Muscle of leg (tissue), 11 donors: Measurements from ENCODE around the gene CARHSP1. TPM values are rescaled to one million over a fixed set of nuclear protein-coding genes. Genes with fewer than 3 reads are reported as not detected.

Experiments used
- DNase-seq: peaks from one replicate; pipeline ENCODE4 v3.0.0; 2013
- H3K27ac ChIP-seq: one replicate; pipeline ENCODE4 v1.5.1; 2013; ENCODE audit warnings: mild to moderate bottlenecking, low read length, control low read depth
- H3K27me3 ChIP-seq: one replicate; pipeline ENCODE4 v1.6.1; 2013; ENCODE audit warnings: low read length; ENCODE audit not compliant: control insufficient read depth, insufficient read depth
- H3K36me3 ChIP-seq: one replicate; pipeline ENCODE4 v1.6.1; 2013; ENCODE audit warnings: low read length; ENCODE audit not compliant: control insufficient read depth, insufficient read depth
- H3K4me1 ChIP-seq: one replicate; pipeline ENCODE4 v1.6.1; 2013; ENCODE audit warnings: low read length; ENCODE audit not compliant: control insufficient read depth, insufficient read depth
- H3K4me3 ChIP-seq: one replicate; pipeline ENCODE4 v1.5.1; 2013; ENCODE audit warnings: low read length, control low read depth
- H3K9me3 ChIP-seq: replicated peaks from 2 replicates; pipeline ENCODE4 v1.6.1; 2013; ENCODE audit warnings: low read depth, low read length; ENCODE audit not compliant: control insufficient read depth
- WGBS: methylation state at CpG from one replicate; pipeline ENCODE4 v1.1.5; 2013; ENCODE audit warnings: missing lambda C conversion rate; ENCODE audit not compliant: insufficient coverage; 5-methylcytosine and 5-hydroxymethylcytosine counted together
- polyA plus RNA-seq, 8 donors: library from polyadenylated mRNA; unstranded; fragments of 120-200 nt; gene quantifications; one replicate each; pipeline versions ENCODE4 v1.2.1 to v1.2.3, GENCODE V29; 2013; ENCODE audit warnings: inconsistent platforms in 1 of 8, low replicate concordance in 1 of 8; ENCODE audit not compliant: insufficient read length in 8 of 8, insufficient read depth in 1 of 8
- total RNA-seq: library from RNA; stranded (reverse); fragments of 120-200 nt; gene quantifications from one replicate; pipeline ENCODE4 v1.2.4, GENCODE V29; 2013

CARHSP1 gene
- total and polyA plus RNA-seq, 9 donors: 100 to 151 (median 134) TPM

DNA sequence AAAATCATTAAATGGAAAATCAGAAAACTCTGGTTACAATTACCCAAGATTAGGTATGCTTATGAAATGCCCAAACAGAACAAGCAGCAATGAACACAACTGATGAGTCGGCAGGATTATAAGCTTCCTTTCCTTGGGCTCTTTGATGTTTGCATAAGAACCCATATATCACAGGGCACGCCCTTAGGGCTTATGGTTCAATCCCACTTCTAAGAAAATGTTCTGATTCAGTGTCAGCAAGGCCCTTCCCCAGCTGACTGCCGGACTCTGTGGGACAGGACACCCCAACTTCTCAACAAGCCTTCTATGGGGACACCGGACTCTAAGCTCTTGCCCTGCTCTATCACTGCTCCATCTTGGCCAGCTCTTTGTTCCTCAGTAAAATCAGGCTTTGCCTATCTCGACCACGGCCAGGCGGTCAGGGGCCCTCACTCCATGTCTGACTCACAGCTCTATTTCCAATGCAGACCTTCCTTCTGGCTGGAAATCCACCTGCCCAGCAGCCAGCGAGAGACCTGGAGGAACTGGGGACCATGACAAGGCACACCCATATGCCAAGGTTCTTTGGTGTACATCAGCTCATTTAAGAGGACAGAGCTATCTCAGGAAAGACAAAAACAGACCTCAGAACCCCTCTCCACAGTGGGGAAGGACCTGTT, 40.1 kb upstream of the CARHSP1 start:
- H3K36me3 ChIP-seq: peaks cover 67% of the 10 kb centered on the region

DNA sequence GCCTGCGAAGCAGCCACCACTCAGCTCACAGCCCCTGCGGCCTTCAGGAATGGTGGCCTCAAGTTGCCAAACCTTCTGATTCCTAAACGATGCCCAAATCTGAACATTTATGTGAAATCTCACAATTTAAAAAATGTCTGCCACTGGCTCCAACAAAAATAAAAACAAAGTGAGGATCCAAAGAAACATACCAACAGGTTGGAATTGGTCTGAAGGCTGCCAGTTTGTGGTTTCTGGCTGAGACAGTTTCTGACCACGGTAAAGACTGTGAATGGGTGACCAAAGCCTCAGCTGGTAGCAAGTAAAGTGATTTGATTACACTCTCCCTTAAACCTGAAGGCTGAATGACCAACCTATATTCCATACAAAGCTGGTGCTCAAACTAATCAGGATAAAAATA, 38.3 kb upstream of the CARHSP1 start:
- no peaks in the 10 kb centered on the region for H3K27me3 ChIP-seq
- H3K4me1 ChIP-seq: no peaks in the 10 kb centered on the region
- no peak overlapping the region for H3K27ac ChIP-seq
- H3K36me3 ChIP-seq: peaks cover 80% of the 10 kb centered on the region
- H3K9me3 ChIP-seq: no peaks in the 10 kb centered on the region
- 100% methylated on average over 2 of the region's 4 CpGs for WGBS
- H3K4me3 ChIP-seq: no peak overlapping the region
- no peak for DNase-seq

More for the DNA sequence above, 40.1 kb upstream of the CARHSP1 start:
- 91% methylated on average over 6 of the region's 8 CpGs for WGBS
- Histone ChIP-seq H3K27me3 (no peaks in the 10 kb centered on the region), H3K4me3 (no peak overlapping the region), H3K4me1 (no peaks in the 10 kb centered on the region), H3K27ac (no peak overlapping the region), H3K9me3 (no peaks in the 10 kb centered on the region)
- DNase-seq: no peak

DNA sequence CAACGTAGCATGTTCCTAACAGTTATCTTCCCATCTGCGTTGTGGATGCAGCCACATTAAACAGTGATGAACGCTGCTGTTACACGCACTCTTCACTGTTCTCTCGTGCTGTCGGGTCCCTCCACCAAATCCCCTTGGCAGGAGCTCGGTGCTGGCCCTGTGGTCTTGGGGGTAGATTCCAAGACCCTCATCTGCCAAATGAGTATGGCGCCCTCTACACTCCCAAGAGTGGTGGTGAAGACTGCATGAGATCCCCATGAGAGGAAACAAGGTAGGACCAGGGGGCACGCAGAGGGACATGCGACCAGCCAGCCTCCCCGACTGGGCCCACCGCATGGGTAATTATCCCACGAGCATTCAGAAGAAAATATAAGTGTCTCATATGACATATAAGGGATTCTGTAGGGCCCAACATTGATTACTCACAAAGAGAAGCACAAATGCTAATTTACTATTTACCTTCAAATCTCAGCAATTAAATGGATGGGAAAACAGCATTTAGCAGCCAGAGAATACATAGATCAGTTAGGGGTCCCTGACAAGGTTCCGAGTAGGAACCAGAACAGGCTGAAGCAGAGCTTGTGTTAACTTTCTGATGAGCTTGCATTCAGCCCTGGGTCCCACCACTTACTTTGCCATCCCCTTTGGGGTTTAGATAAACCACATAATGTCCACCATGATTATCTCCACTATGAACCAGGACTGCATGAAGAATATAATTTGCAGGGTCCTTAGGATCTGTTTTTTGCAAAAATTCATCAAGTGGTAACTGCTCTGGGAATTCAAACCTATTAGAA, 37.2 kb upstream of the CARHSP1 start:
- no peaks in the 10 kb centered on the region for H3K4me1 ChIP-seq
- no peak for DNase-seq
- H3K9me3 ChIP-seq: no peaks in the 10 kb centered on the region
- WGBS: 100% methylated on average over 3 of the region's 14 CpGs
- no peaks in the 10 kb centered on the region for H3K27me3 ChIP-seq
- H3K4me3 ChIP-seq: no peak overlapping the region
- H3K27ac ChIP-seq: no peak overlapping the region
- peaks cover 79% of the 10 kb centered on the region for H3K36me3 ChIP-seq

DNA sequence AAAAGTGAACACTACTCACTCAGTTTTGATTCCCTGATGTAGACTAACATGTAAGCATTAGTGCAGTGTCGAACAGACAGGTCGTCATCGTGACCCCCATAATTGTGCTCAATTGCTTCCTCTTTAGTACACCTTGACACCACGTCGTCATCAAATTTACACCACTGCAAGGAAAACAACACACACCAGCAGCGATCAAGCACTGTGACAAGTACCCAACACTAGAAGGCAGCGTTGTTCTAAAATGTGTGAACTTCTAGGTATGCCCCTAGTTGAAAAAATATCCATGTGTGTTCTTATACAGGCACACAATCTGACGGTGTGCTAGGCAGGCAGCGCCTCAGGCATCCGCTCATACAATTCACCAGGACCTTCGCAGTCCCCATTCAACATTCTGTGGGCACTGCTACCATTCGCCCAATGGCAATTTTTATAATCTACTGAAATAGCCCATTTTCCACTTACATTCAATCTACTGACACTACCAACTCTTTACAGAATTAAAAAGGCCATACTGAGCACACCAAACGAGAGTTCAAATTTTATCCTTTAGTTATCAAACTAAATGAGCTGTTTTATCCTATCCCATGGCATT, 36.5 kb upstream of the CARHSP1 start:
- 82% methylated on average over 10 of the region's 13 CpGs for WGBS
- Histone ChIP-seq H3K27me3 (no peaks in the 10 kb centered on the region), H3K4me3 (no peak overlapping the region), H3K36me3 (peaks cover 75% of the 10 kb centered on the region), H3K9me3 (no peaks in the 10 kb centered on the region), H3K4me1 (no peaks in the 10 kb centered on the region), H3K27ac (no peak overlapping the region)
- DNase-seq: no peak

DNA sequence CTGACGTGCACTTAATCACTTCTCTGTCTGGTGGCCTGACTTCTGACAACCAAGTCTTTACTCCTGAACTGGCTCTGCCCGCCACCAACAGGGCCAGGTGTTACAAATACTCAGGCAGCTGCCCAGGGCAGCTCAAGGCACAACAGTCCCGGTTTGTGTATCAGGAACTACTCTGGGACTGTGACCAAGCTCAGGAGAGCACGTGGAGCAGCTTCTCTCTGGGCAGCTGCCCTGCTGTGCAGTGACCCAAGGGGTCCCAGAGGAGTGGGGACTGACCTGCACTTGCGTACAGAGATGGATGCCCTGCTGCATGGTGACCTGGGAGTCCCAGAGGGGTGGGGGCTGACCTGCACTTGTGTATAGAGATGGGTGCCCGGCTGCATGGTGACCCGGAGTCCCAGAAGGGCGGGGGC, 35.2 kb upstream of the CARHSP1 start:
- no peak overlapping the region for H3K27ac ChIP-seq
- DNase-seq: no peak
- H3K4me3 ChIP-seq: no peak overlapping the region
- H3K36me3 ChIP-seq: peaks cover 74% of the 10 kb centered on the region
- no peaks in the 10 kb centered on the region for H3K27me3 ChIP-seq
- H3K9me3 ChIP-seq: no peaks in the 10 kb centered on the region
- H3K4me1 ChIP-seq: no peaks in the 10 kb centered on the region
- WGBS: 87% methylated on average over 8 of the region's 8 CpGs

DNA sequence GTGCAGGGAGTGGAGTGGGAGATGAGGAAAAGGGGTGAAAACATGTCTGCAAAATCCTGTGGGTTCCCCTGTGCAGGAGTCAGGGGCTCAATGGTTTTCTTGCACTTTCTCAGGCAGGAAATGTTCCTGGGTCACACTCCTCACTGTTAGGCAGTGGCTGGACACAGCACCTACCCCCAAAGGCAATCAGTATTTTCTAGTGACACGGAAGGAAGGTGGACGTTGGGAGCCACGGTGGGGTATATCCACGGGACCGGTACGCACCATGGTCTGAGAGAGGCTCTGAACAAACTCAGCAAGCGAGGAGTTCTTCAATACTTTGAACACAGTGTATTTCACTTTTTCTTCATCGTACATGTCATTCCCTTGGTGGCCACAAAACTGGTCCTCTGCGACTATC, 34.2 kb upstream of the CARHSP1 start:
- no peaks in the 10 kb centered on the region for H3K9me3 ChIP-seq
- no peaks in the 10 kb centered on the region for H3K27me3 ChIP-seq
- no peaks in the 10 kb centered on the region for H3K4me1 ChIP-seq
- 92% methylated on average over 9 of the region's 9 CpGs for WGBS
- peaks cover 82% of the 10 kb centered on the region for H3K36me3 ChIP-seq
- H3K4me3 ChIP-seq: no peak overlapping the region
- no peak overlapping the region for H3K27ac ChIP-seq
- no peak for DNase-seq

DNA sequence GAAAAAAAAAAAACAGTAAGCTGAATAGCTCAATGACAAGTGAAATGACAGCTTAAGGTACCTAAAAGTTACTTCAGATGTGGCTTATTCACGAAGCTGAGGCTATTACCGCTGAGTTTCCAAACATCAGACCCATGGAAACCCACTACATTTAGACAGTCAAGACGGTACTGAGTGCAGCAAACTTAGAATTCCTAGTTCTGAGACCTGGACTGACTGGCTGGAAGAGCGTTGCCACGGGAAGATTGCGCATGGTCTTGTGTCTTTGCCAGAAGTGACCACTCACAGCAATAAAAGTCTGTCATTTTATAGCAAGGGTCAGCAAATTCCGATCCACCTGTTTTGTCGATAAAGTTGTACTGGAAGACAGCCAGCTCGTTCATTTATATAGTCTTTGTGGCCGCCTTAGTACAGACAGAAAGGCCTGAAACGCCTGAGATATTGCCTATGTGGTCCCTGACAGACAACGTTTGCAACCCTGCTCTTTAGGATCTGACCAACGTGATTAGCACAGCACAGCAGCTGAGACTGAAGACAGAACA, 32.6 kb upstream of the CARHSP1 start:
- 89% methylated on average over 12 of the region's 13 CpGs for WGBS
- no peaks in the 10 kb centered on the region for H3K4me1 ChIP-seq
- DNase-seq: no peak
- no peaks in the 10 kb centered on the region for H3K27me3 ChIP-seq
- peaks cover 84% of the 10 kb centered on the region for H3K36me3 ChIP-seq
- H3K27ac ChIP-seq: no peak overlapping the region
- no peaks in the 10 kb centered on the region for H3K9me3 ChIP-seq
- no peak overlapping the region for H3K4me3 ChIP-seq

DNA sequence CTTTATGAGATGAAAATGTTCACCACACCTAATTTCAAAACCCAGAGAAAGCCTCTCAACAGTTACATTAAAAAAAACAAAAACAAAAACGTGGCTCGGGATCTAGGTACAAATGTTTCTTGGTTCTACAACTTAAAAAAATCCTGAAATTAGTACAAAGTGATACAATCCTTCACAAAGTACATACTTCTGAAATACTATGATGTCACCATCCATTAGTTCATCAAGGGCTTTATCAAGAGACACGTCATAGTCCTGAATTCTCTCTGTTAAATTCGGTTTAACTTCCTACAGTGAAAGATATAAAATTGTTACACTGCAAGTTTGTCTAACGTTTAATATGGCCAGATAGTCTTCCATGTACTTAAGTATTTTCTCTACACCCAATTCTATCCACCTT, 31.5 kb upstream of the CARHSP1 start:
- Histone ChIP-seq H3K4me3 (no peak overlapping the region), H3K4me1 (no peaks in the 10 kb centered on the region), H3K27me3 (no peaks in the 10 kb centered on the region), H3K27ac (no peak overlapping the region), H3K36me3 (peaks cover 83% of the 10 kb centered on the region), H3K9me3 (no peaks in the 10 kb centered on the region)
- WGBS: 86% methylated on average over 2 of the region's 5 CpGs
- DNase-seq: no peak

DNA sequence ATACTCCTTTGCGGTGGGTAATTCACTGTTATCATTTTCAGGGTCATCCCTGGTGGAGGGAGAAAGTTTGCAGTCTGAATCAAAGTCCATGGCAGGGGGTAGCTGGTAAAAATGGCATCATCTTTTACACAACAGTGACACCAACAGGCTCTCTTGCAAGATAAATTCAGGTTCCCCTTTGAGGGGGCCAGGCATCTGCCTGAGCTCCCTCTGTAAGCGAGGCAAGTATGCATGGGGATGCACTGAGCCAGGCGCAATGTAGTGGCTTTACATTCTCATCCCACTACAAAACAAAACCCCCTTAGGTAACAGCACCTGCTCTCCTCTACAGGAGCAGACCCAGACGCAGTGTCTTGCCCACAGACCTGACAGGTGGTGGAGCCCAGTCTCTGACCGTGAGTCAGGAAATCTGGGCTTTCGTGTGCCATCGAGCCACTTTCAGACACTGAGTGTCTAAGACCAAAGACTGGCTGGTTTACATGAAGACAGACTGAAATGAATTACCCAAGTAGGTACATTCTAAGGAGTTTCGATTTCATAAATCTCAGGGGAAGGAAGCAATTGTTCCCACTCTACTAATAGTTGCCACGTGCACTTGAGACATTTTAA, 31.0 kb upstream of the CARHSP1 start:
- no peak overlapping the region for H3K4me3 ChIP-seq
- no peaks in the 10 kb centered on the region for H3K9me3 ChIP-seq
- 81% methylated on average over 4 of the region's 9 CpGs for WGBS
- DNase-seq: no peak
- no peaks in the 10 kb centered on the region for H3K4me1 ChIP-seq
- H3K27ac ChIP-seq: no peak overlapping the region
- no peaks in the 10 kb centered on the region for H3K27me3 ChIP-seq
- H3K36me3 ChIP-seq: peaks cover 83% of the 10 kb centered on the region
